H1 (cell line): ENCODE measurements around the gene ZFYVE27. TPM values are rescaled to one million over a fixed set of nuclear protein-coding genes. Genes with fewer than 3 reads are reported as not detected.
A peak's percentile ranks its signal among the peaks of the same experiment; 100 is the strongest.

Experiments used
- CTCF ChIA-PET: fragments of 300-600 bp; sonication (Branson Sonifier 250); formaldehyde crosslinking; loops from one replicate; lab custom pipeline; 2021; ENCODE audit not compliant: partially characterized antibody; lab: Charles Lee
- POLR2A ChIA-PET: fragments of 300-600 bp; sonication (Branson Sonifier 250); formaldehyde crosslinking; loops from one replicate; lab custom pipeline; 2021; ENCODE audit warnings: inconsistent platforms; ENCODE audit not compliant: partially characterized antibody; lab: Charles Lee
- DNase-seq, 2 experiments: peaks; one replicate each; pipeline versions ENCODE4 v3.0.0 to v3.0.0-alpha.2; 2010 to 2022; ENCODE audit warnings: low spot score in 2 of 2, low read depth in 1 of 2, mixed read lengths in 1 of 2
- FAIRE-seq: peaks from 2 replicates; lab custom pipeline; 2011; peaks lifted over from hg19 to GRCh38; lab: Jason Lieb, UNC
- H2AFZ ChIP-seq: 2 replicates; pipeline ENCODE4 v1.8.1; 2012; ENCODE audit warnings: low read length, inconsistent platforms
- H2AK5ac ChIP-seq: 2 replicates; pipeline ENCODE4 v1.6.1; 2013; ENCODE audit warnings: low read depth, low read length
- H2BK120ac ChIP-seq: replicated peaks from 2 replicates; pipeline ENCODE3; 2013; ENCODE audit warnings: low read depth, low read length, inconsistent platforms
- H2BK12ac ChIP-seq: 2 replicates; pipeline ENCODE4 v1.6.1; 2013; ENCODE audit warnings: low read depth, low read length
- H2BK15ac ChIP-seq: 2 replicates; pipeline ENCODE4 v1.6.1; 2013; ENCODE audit warnings: low read length
- H2BK20ac ChIP-seq: 2 replicates; pipeline ENCODE4 v1.6.1; 2013; ENCODE audit warnings: low read length
- H2BK5ac ChIP-seq: 2 replicates; pipeline ENCODE4 v1.6.1; 2013; ENCODE audit warnings: low read depth, low read length
- H3K14ac ChIP-seq: 2 replicates; pipeline ENCODE4 v1.6.1; 2013; ENCODE audit warnings: inconsistent platforms; ENCODE audit not compliant: insufficient read length
- H3K18ac ChIP-seq: 2 replicates; pipeline ENCODE4 v1.6.1; 2013; ENCODE audit warnings: low read length; ENCODE audit errors: extremely low read depth
- H3K23ac ChIP-seq: 2 replicates; pipeline ENCODE4 v1.6.1; 2013; ENCODE audit warnings: inconsistent platforms; ENCODE audit not compliant: insufficient read length
- H3K23me2 ChIP-seq: 2 replicates; pipeline ENCODE4 v1.6.1; 2013; ENCODE audit warnings: low read depth, low read length
- H3K27ac ChIP-seq: 2 replicates; pipeline ENCODE4 v1.6.1; 2011; ENCODE audit warnings: low read depth, low read length, inconsistent platforms
- H3K27me3 ChIP-seq, 4 experiments: replicated peaks in 1 of 4; 1 replicate in 1 of 4; 2 replicates in 3 of 4; pipeline versions ENCODE4 v1.6.1 to v1.8.1; 2011 to 2013; ENCODE audit warnings: low read length in 3 of 4, mild to moderate bottlenecking in 3 of 4, inconsistent platforms in 2 of 4, mixed read lengths in 2 of 4, moderate library complexity in 1 of 4; ENCODE audit not compliant: control insufficient read depth in 3 of 4, insufficient read depth in 3 of 4; ENCODE audit errors: extremely low read depth in 1 of 4
- H3K36me3 ChIP-seq, 4 experiments: 2 replicates each; pipeline versions ENCODE4 v1.6.1 to v1.8.1; 2011 to 2013; ENCODE audit warnings: mild to moderate bottlenecking in 4 of 4, low read length in 3 of 4, moderate library complexity in 2 of 4, control low read depth in 1 of 4, inconsistent platforms in 1 of 4; ENCODE audit not compliant: insufficient read depth in 4 of 4, control insufficient read depth in 2 of 4
- H3K4ac ChIP-seq: replicated peaks from 2 replicates; pipeline ENCODE3; 2013; ENCODE audit warnings: low read length, low read depth, mixed read lengths, inconsistent platforms; ENCODE audit not compliant: insufficient read length
- H3K4me1 ChIP-seq, 4 experiments: replicated peaks in 1 of 4; 1 replicate in 1 of 4; 2 replicates in 3 of 4; pipeline versions ENCODE4 v1.6.1 to v1.8.1; 2011 to 2013; ENCODE audit warnings: low read length in 3 of 4, inconsistent platforms in 2 of 4, mixed read lengths in 1 of 4; ENCODE audit not compliant: insufficient read depth in 4 of 4, control insufficient read depth in 3 of 4
- H3K4me2 ChIP-seq, 2 experiments: 2 replicates each; pipeline versions ENCODE4 v1.6.1 to v1.8.1; 2011 to 2013; ENCODE audit warnings: low read depth in 2 of 2, low read length in 2 of 2, control low read depth in 1 of 2, inconsistent platforms in 1 of 2, mild to moderate bottlenecking in 1 of 2; ENCODE audit not compliant: insufficient read depth in 1 of 2
- H3K4me3 ChIP-seq, 4 experiments: fragments of 200-600, 300-600 bp in 1 of 4; sonication (generic), shearing (Covaris generic), sonication (Bioruptor Twin) in 1 of 4; 2 replicates each; pipeline versions ENCODE4 v1.5.1 to v1.8.1; 2011 to 2016; ENCODE audit warnings: low read length in 4 of 4, low read depth in 3 of 4, control low read depth in 2 of 4, inconsistent platforms in 2 of 4, mild to moderate bottlenecking in 2 of 4, mixed read lengths in 1 of 4, moderate library complexity in 1 of 4; ENCODE audit not compliant: insufficient read depth in 2 of 4; ENCODE audit errors: extremely low read depth in 1 of 4
- H3K56ac ChIP-seq: replicated peaks from 2 replicates; pipeline ENCODE3; 2013; ENCODE audit warnings: low read depth, mild to moderate bottlenecking, mixed read lengths, low read length, inconsistent platforms; ENCODE audit not compliant: insufficient read length
- H3K79me1 ChIP-seq: 2 replicates; pipeline ENCODE4 v1.6.1; 2013; ENCODE audit warnings: low read depth, low read length, control low read depth
- H3K79me2 ChIP-seq, 2 experiments: 2 replicates each; pipeline versions ENCODE4 v1.6.1 to v1.8.1; 2012 to 2013; ENCODE audit warnings: low read length in 2 of 2, mild to moderate bottlenecking in 2 of 2, inconsistent platforms in 1 of 2; ENCODE audit not compliant: insufficient read depth in 2 of 2, control insufficient read depth in 1 of 2
- H3K9ac ChIP-seq, 4 experiments: replicated peaks in 1 of 4; 1 replicate in 1 of 4; 2 replicates in 3 of 4; pipeline versions ENCODE4 v1.6.1 to v1.8.1; 2011 to 2013; ENCODE audit warnings: low read depth in 3 of 4, low read length in 3 of 4, control low read depth in 2 of 4, mild to moderate bottlenecking in 2 of 4, moderate library complexity in 2 of 4, inconsistent platforms in 1 of 4; ENCODE audit errors: extremely low read depth in 1 of 4
- H3K9me3 ChIP-seq, 2 experiments: 2 replicates each; pipeline versions ENCODE4 v1.6.1 to v1.8.1; 2012 to 2013; ENCODE audit warnings: mild to moderate bottlenecking in 2 of 2, moderate library complexity in 2 of 2, control low read depth in 1 of 2, inconsistent platforms in 1 of 2, low read depth in 1 of 2, low read length in 1 of 2, mixed read lengths in 1 of 2; ENCODE audit not compliant: insufficient read depth in 2 of 2
- H4K20me1 ChIP-seq, 2 experiments: replicated peaks in 1 of 2; 2 replicates each; pipeline versions ENCODE3 to v1.8.1; 2011 to 2013; ENCODE audit warnings: inconsistent platforms in 2 of 2, low read length in 2 of 2, mild to moderate bottlenecking in 1 of 2; ENCODE audit not compliant: insufficient read depth in 2 of 2, control insufficient read depth in 1 of 2
- H4K5ac ChIP-seq: 2 replicates; pipeline ENCODE4 v1.6.1; 2013; ENCODE audit warnings: low read length, low read depth, mixed read lengths, inconsistent platforms; ENCODE audit not compliant: insufficient read length
- H4K8ac ChIP-seq: 2 replicates; pipeline ENCODE4 v1.8.0; 2013; ENCODE audit warnings: mild to moderate bottlenecking, moderate library complexity, low read length, inconsistent platforms; ENCODE audit not compliant: insufficient read depth; ENCODE audit errors: extremely low read depth
- H4K91ac ChIP-seq: replicated peaks from 2 replicates; pipeline ENCODE3; 2013; ENCODE audit warnings: low read length, mixed read lengths, inconsistent platforms; ENCODE audit not compliant: insufficient read length
- BCL11A ChIP-seq, 2 experiments: IDR thresholded peaks; one replicate each; pipeline ENCODE4 v1.6.1; 2011; ENCODE audit warnings: low read depth in 2 of 2, low read length in 2 of 2, mild to moderate bottlenecking in 2 of 2
- CBX5 ChIP-seq: fragments of 300-800, 300-1000 bp; sonication (generic); IDR thresholded peaks from 2 replicates; pipeline ENCODE4 v1.7.1; 2016; ENCODE audit warnings: antibody characterized with exemption, low read length, low read depth
- CBX8 ChIP-seq: fragments of 300-800, 300-1000 bp; sonication (generic); IDR thresholded peaks from 2 replicates; pipeline ENCODE4 v1.7.1; 2016; ENCODE audit warnings: low read depth, low read length, borderline replicate concordance
- EP300 ChIP-seq, 2 experiments: IDR thresholded peaks; 1 replicate in 1 of 2; 2 replicates in 1 of 2; pipeline ENCODE4 v1.6.1; 2011 to 2012; ENCODE audit warnings: low read depth in 2 of 2, low read length in 2 of 2, mild to moderate bottlenecking in 2 of 2, borderline replicate concordance in 1 of 2, inconsistent platforms in 1 of 2, moderate library complexity in 1 of 2
- EZH2 ChIP-seq: fragments of 200-600 bp; sonication (generic); IDR thresholded peaks from 2 replicates; pipeline ENCODE4 v1.7.1; 2012; ENCODE audit warnings: low read depth, mild to moderate bottlenecking, moderate library complexity, low read length, inconsistent platforms; ENCODE audit not compliant: severe bottlenecking
- HDAC6 ChIP-seq: IDR thresholded peaks from one replicate; pipeline ENCODE4 v1.7.1; 2012; ENCODE audit warnings: low read depth, mild to moderate bottlenecking, inconsistent platforms, low read length, moderate library complexity
- KDM1A ChIP-seq: fragments of 200-600, 300-600 bp; sonication (generic); IDR thresholded peaks from 2 replicates; pipeline ENCODE4 v1.7.1; 2016; ENCODE audit warnings: mild to moderate bottlenecking, low read length, borderline replicate concordance
- MAFK ChIP-seq: IDR thresholded peaks from 2 replicates; pipeline ENCODE4 v1.6.1; 2012; ENCODE audit warnings: low read depth, mild to moderate bottlenecking, improper control_type of control experiment, low read length
- SIRT6 ChIP-seq: IDR thresholded peaks from one replicate; pipeline ENCODE4 v1.7.1; 2012; ENCODE audit warnings: low read length, inconsistent platforms
- WGBS, 2 experiments: shearing (Covaris generic) in 1 of 2; methylation state at CpG; one replicate each; pipeline versions ENCODE4 v1.1.6 to v1.1.7; 2013 to 2015; ENCODE audit warnings: low lambda C conversion rate in 2 of 2, mixed read lengths in 2 of 2, inconsistent platforms in 1 of 2, low coverage in 1 of 2, missing lambda C conversion rate in 1 of 2; ENCODE audit not compliant: insufficient replicate concordance in 2 of 2, insufficient coverage in 1 of 2, insufficient read length in 1 of 2; ENCODE audit errors: extremely low coverage in 1 of 2, missing lambda C conversion rate in 1 of 2; 5-methylcytosine and 5-hydroxymethylcytosine counted together
- polyA plus RNA-seq, 7 experiments: library from polyadenylated mRNA; depleted of rRNA in 3 of 7; stranded (reverse) in 5 of 7; unstranded in 2 of 7; fragments of >200 nt in 5 of 7; fragments of 200-250 nt in 2 of 7; gene quantifications; 1 replicate in 5 of 7; 2 replicates in 1 of 7; 4 replicates in 1 of 7; pipeline versions ENCODE4 v1.2.1 to v1.2.3, GENCODE V29; 2011 to 2013; ENCODE audit warnings: missing spikeins in 2 of 7, mixed read lengths in 2 of 7
- total RNA-seq: library from RNA; stranded (reverse); fragmentation: NEBNext Ultra II Directional; extraction: Animal tissue kit (Norgen Biotek cat#: 25700); gene quantifications from 2 replicates; pipeline ENCODE4 v1.2.1, GENCODE V29; 2021
- TF ChIP-seq, protein P1 (sequence below): IDR thresholded peaks from 2 replicates; pipeline ENCODE4 v1.6.1; 2011; ENCODE audit warnings: low read depth, mild to moderate bottlenecking, low read length; ENCODE audit not compliant: insufficient read depth
- TF ChIP-seq, protein P2 (sequence below): IDR thresholded peaks from 2 replicates; pipeline ENCODE4 v1.6.1; 2012; ENCODE audit warnings: inconsistent platforms

Gene ZFYVE27
- total and polyA plus RNA-seq, 2 of the 8 experiments (the other 6 are each of a cell fraction or from before 2014, with no cell fraction given) = 16.6 to 19.8 TPM

GRCh38 chr10:97724341-97724941, 12.5 kb upstream of the ZFYVE27 start:
- no peak overlapping the region for H2BK5ac ChIP-seq
- no peak overlapping the region for H3K23ac ChIP-seq
- 0 out of 2 replicates have a peak overlapping the region, but pooled peaks have one; percentile 11 for H2AK5ac ChIP-seq
- H4K20me1 ChIP-seq = no peaks in the 10 kb centered on the region
- DNase-seq (no peak), FAIRE-seq (no peak)
- no peak overlapping the region for H3K14ac ChIP-seq
- H2BK15ac ChIP-seq = no peak overlapping the region
- H3K79me1 ChIP-seq = no peaks in the 10 kb centered on the region
- no peak overlapping the region for H3K56ac ChIP-seq
- no peaks in the 10 kb centered on the region for H3K36me3 ChIP-seq
- no peak overlapping the region for H3K27ac ChIP-seq
- H3K9ac ChIP-seq = no peak overlapping the region
- POLR2A ChIA-PET = interaction anchor here (1.0 to 15.1 kb wide), 7 partner anchors 11 to 84 kb away, joined by 3 to 234 read pairs (median 5); partner anchors contain the start of genes AVPI1, MARVELD1, PI4K2A and ZFYVE27
- H2BK120ac ChIP-seq = no peak overlapping the region
- H3K4me2 ChIP-seq = no peak overlapping the region
- no peak overlapping the region for H4K91ac ChIP-seq
- no peak overlapping the region for H3K4me3 ChIP-seq
- H3K27me3 ChIP-seq = no peaks in the 10 kb centered on the region
- peaks cover 0 to 2% (median under 1%) of the 10 kb centered on the region in 4 experiments; a peak in 2 of 7 replicates for H3K4me1 ChIP-seq
- no peak overlapping the region for H2BK20ac ChIP-seq
- no peaks in the 10 kb centered on the region for H3K23me2 ChIP-seq
- H2AFZ ChIP-seq = no peak overlapping the region
- CTCF ChIA-PET = interaction anchor here (0.6 to 15.1 kb wide), 9 partner anchors 8 to 263 kb away, joined by 3 to 773 read pairs (median 4); partner anchors contain the start of gene MARVELD1
- no peak overlapping the region for H2BK12ac ChIP-seq
- H3K18ac ChIP-seq = no peak overlapping the region
- 81% methylated on average over 5 of the region's 5 CpGs; no CpG with 5 or more reads in 1 of the 2 experiments for WGBS, 2 experiments
- H3K4ac ChIP-seq = no peak overlapping the region
- no peaks in the 10 kb centered on the region for H3K9me3 ChIP-seq
- H4K8ac ChIP-seq = no peak overlapping the region
- H3K79me2 ChIP-seq = no peaks in the 10 kb centered on the region
- no peak overlapping the region for H4K5ac ChIP-seq
- no peak for TF ChIP-seq EP300 (IDR thresholded peaks at IDR 0.05; ENCODE audit: borderline replicate concordance in 1 of 2, low read depth in 2 of 2, low read length in 2 of 2)
- TF ChIP-seq HDAC6 = no peak
- TF ChIP-seq MAFK = no peak
- TF ChIP-seq BCL11A (IDR thresholded peaks at IDR 0.05; ENCODE audit: low read depth in 2 of 2, low read length in 2 of 2) = no peak
- TF ChIP-seq, protein P1, sequence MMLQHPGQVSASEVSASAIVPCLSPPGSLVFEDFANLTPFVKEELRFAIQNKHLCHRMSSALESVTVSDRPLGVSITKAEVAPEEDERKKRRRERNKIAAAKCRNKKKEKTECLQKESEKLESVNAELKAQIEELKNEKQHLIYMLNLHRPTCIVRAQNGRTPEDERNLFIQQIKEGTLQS = no peak
- TF ChIP-seq EZH2 = no peak
- no peak for TF ChIP-seq CBX5
- no peak for TF ChIP-seq CBX8
- TF ChIP-seq, protein P2, sequence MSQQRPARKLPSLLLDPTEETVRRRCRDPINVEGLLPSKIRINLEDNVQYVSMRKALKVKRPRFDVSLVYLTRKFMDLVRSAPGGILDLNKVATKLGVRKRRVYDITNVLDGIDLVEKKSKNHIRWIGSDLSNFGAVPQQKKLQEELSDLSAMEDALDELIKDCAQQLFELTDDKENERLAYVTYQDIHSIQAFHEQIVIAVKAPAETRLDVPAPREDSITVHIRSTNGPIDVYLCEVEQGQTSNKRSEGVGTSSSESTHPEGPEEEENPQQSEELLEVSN = no peak
- TF ChIP-seq KDM1A = no peak
- TF ChIP-seq SIRT6 = no peak
